Skin of body (tissue), 3 donors: ENCODE results near the gene SLC1A5. TPM values are rescaled to one million over a fixed set of nuclear protein-coding genes. Genes with fewer than 3 reads are reported as not detected.

Source experiments
- DNase-seq: peaks from one replicate; lab custom pipeline; 2025; lab: John Stamatoyannopoulos, UW
- small RNA-seq: library from RNA; depleted of rRNA; stranded (forward); fragments of <200 nt; gene quantifications from one replicate; pipeline ENCODE3, GENCODE V24; 2014; ENCODE audit warnings: low replicate concordance
- total RNA-seq: library from RNA; depleted of rRNA; stranded (reverse); fragments of >200 nt; gene quantifications from one replicate; pipeline ENCODE4 v1.2.3, GENCODE V29; 2014

Gene SLC1A5
- total RNA-seq, 1 donor from 2014 or later: 21.0 TPM

GRCh38 chr19:46726551-46726950 lies 61.8 kb downstream of the SLC1A5 start:
- no peak for DNase-seq

GRCh38 chr19:46725859-46726393 lies 62.5 kb downstream of the SLC1A5 start:
- no peak for DNase-seq

- DNase-seq: no peak
These were observed 63.2 kb downstream of the SLC1A5 start for GRCh38 chr19:46725036-46725820.

Small RNA genes within 50 kb of the gene (small RNA-seq; reads per million reads assigned to genes)
- gene AC008622.3 (not detected), gene HNRNPMP2 (not detected), gene RF00019 (not detected)

Other genes starting within 250 kb of the SLC1A5 start
- 67.7 TPM for gene CALM3, start 187.3 kb downstream of the SLC1A5 start, total RNA-seq
- gene PTGIR, start 163.5 kb downstream of the SLC1A5 start, total RNA-seq: 3.8 TPM
- gene GNG8, start 152.4 kb downstream of the SLC1A5 start, total RNA-seq: not detected
- 6.7 TPM for gene DACT3, start 127.4 kb downstream of the SLC1A5 start, total RNA-seq
- gene PRKD2, start 71.5 kb downstream of the SLC1A5 start, total RNA-seq: 26.2 TPM
- gene FKRP, start 42.5 kb downstream of the SLC1A5 start, total RNA-seq: 7.0 TPM
- gene STRN4, start 42.1 kb downstream of the SLC1A5 start, total RNA-seq: 45.1 TPM
- 65.5 TPM for gene AP2S1, start 62.3 kb upstream of the SLC1A5 start, total RNA-seq
- 31.9 TPM for gene ARHGAP35, start 72.4 kb upstream of the SLC1A5 start, total RNA-seq
- 0.99 TPM for gene NPAS1, start 231.2 kb upstream of the SLC1A5 start, total RNA-seq